Measurements from ENCODE around the gene KCNJ12. TPM values are rescaled to one million over a fixed set of nuclear protein-coding genes. Genes with fewer than 3 reads are reported as not detected.
A peak's percentile ranks its signal among the peaks of the same experiment; 100 is the strongest.
"Not testable (repeated sequence)": the region's sequence is repeated elsewhere in the genome, so short reads cannot be mapped to it uniquely, and the experiment has no call there.

KCNJ12 gene
- total RNA-seq, 4 donors from 2014 or later, result 0.84 to 2.4 (median 1.7) TPM

GRCh38 chr17:21399474-21400186, 23.5 kb downstream of the KCNJ12 start:
- DNase-seq (ENCODE audit: low spot score in 2 of 2), result no peak
- WGBS, 2 donors, result 85 to 89% methylated on average over 12 to 13 of the region's 13 CpGs
- Histone ChIP-seq H3K27ac (no peak overlapping the region), H3K9me3 (peaks cover 0 to 6% (median 0%) of the 10 kb centered on the region in 4 donors), H3K4me3 (no peak overlapping the region), H3K4me1 (no peaks in the 10 kb centered on the region), H3K36me3 (no peaks in the 10 kb centered on the region), H3K27me3 (no peaks in the 10 kb centered on the region)
- TF ChIP-seq EP300 (IDR thresholded peaks at IDR 0.05) (no peak), POLR2A (IDR thresholded peaks at IDR 0.05) (no peak)
- TF ChIP-seq, protein P1, sequence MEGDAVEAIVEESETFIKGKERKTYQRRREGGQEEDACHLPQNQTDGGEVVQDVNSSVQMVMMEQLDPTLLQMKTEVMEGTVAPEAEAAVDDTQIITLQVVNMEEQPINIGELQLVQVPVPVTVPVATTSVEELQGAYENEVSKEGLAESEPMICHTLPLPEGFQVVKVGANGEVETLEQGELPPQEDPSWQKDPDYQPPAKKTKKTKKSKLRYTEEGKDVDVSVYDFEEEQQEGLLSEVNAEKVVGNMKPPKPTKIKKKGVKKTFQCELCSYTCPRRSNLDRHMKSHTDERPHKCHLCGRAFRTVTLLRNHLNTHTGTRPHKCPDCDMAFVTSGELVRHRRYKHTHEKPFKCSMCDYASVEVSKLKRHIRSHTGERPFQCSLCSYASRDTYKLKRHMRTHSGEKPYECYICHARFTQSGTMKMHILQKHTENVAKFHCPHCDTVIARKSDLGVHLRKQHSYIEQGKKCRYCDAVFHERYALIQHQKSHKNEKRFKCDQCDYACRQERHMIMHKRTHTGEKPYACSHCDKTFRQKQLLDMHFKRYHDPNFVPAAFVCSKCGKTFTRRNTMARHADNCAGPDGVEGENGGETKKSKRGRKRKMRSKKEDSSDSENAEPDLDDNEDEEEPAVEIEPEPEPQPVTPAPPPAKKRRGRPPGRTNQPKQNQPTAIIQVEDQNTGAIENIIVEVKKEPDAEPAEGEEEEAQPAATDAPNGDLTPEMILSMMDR (IDR thresholded peaks at IDR 0.05), result no peak

GRCh38 chr17:21400187-21400569, 24.0 kb downstream of the KCNJ12 start:
- H3K9me3 ChIP-seq; H3K4me1 ChIP-seq; H3K27ac ChIP-seq; H3K4me3 ChIP-seq; H3K27me3 ChIP-seq; DNase-seq (ENCODE audit: low spot score in 2 of 2); H3K36me3 ChIP-seq: not testable (repeated sequence)
- WGBS, 2 donors, result 58 to 70% methylated on average over 8 of the region's 9 CpGs

DNA sequence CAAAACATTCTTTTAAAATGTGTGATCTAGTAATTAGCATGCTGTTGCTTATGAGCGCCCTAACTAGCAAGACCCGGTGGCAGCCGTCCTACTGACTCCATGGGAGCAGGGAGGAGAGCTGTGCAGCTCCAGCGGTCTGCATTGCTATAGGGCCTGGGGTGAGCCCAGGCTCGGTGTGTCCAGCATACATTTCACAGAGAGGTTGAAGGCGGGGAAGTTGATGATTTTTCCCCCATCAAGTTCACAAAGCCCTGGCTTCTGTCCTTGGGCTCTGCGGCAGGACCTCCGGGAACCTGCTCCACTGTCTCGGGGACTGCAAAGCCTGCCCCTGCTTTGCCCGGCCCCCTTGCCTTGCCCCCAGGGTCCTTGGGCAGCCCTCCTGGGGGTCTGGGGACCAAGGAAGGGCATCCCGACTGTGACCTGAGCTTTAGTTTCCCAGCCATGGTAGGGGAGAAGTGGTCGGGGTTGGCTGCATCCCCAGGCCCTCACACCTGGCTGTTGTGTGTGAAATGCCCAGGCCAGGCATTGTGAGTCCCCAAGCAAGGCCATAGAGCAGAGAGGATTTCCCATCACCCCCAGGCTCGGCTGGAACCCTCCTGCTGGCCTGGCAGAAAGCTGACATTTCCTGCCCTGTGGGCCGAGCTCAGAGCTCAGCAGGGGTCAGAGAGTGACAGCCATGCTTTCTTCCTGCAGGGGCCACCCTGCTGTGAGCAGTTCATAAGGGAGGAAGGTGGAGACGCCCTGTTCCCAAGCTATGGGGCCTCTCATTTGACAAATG, 24.8 kb downstream of the KCNJ12 start:
- no peak overlapping the region for H3K27ac ChIP-seq
- DNase-seq (ENCODE audit: low spot score in 2 of 2), result no peak
- H3K36me3 ChIP-seq, result no peaks in the 10 kb centered on the region
- no peak overlapping the region for H3K4me3 ChIP-seq
- peaks cover 0 to 6% (median 0%) of the 10 kb centered on the region in 4 donors for H3K9me3 ChIP-seq
- TF ChIP-seq, protein P1 (IDR thresholded peaks at IDR 0.05), result no peak
- no peak for TF ChIP-seq EP300 (IDR thresholded peaks at IDR 0.05)
- TF ChIP-seq POLR2A (IDR thresholded peaks at IDR 0.05), result no peak
- 75 to 80% methylated on average over 14 of the region's 15 CpGs for WGBS, 2 donors
- H3K4me1 ChIP-seq, result no peaks in the 10 kb centered on the region
- no peaks in the 10 kb centered on the region for H3K27me3 ChIP-seq

- peak overlapping the region in 1 of 4 donors; percentile 66 for H3K27ac ChIP-seq
- DNase-seq (ENCODE audit: low spot score in 2 of 2), result peak; percentile 56 to 73
- not testable (repeated sequence) for H3K4me1 ChIP-seq, H3K9me3 ChIP-seq, H3K4me3 ChIP-seq, H3K27me3 ChIP-seq, H3K36me3 ChIP-seq
- 53 to 59% methylated on average over 8 of the region's 8 CpGs for WGBS, 2 donors
Measured at GRCh38 chr17:21402166-21402571, 26.0 kb downstream of the KCNJ12 start.

- not testable (repeated sequence) for H3K36me3 ChIP-seq; H3K27me3 ChIP-seq; H3K4me1 ChIP-seq; H3K9me3 ChIP-seq; DNase-seq (ENCODE audit: low spot score in 2 of 2); H3K4me3 ChIP-seq
- H3K27ac ChIP-seq, result peak overlapping the region in 1 of 4 donors; percentile 30
- 90 to 92% methylated on average over 3 of the region's 3 CpGs for WGBS, 2 donors
Measured at GRCh38 chr17:21402926-21403325, 26.8 kb downstream of the KCNJ12 start.

- not testable (repeated sequence) for H3K4me1 ChIP-seq; DNase-seq (ENCODE audit: low spot score in 2 of 2); H3K9me3 ChIP-seq; H3K27me3 ChIP-seq; H3K4me3 ChIP-seq; H3K27ac ChIP-seq; H3K36me3 ChIP-seq
- WGBS, 2 donors, result 84 to 90% methylated on average over 8 of the region's 8 CpGs
Measured at GRCh38 chr17:21404106-21404505, 27.9 kb downstream of the KCNJ12 start.

- H3K36me3 ChIP-seq; DNase-seq (ENCODE audit: low spot score in 2 of 2); H3K4me1 ChIP-seq; H3K4me3 ChIP-seq; H3K27ac ChIP-seq; H3K9me3 ChIP-seq; H3K27me3 ChIP-seq: not testable (repeated sequence)
- WGBS, 2 donors, result 50 to 60% methylated on average over 1 to 5 of the region's 6 CpGs
Measured at GRCh38 chr17:21404539-21404938, 28.4 kb downstream of the KCNJ12 start.

GRCh38 chr17:21404956-21405731, 29.0 kb downstream of the KCNJ12 start:
- not testable (repeated sequence) for H3K27me3 ChIP-seq; H3K4me3 ChIP-seq; DNase-seq (ENCODE audit: low spot score in 2 of 2); H3K4me1 ChIP-seq; H3K27ac ChIP-seq; H3K36me3 ChIP-seq; H3K9me3 ChIP-seq
- 72 to 74% methylated on average over 3 to 12 of the region's 26 CpGs for WGBS, 2 donors

DNA sequence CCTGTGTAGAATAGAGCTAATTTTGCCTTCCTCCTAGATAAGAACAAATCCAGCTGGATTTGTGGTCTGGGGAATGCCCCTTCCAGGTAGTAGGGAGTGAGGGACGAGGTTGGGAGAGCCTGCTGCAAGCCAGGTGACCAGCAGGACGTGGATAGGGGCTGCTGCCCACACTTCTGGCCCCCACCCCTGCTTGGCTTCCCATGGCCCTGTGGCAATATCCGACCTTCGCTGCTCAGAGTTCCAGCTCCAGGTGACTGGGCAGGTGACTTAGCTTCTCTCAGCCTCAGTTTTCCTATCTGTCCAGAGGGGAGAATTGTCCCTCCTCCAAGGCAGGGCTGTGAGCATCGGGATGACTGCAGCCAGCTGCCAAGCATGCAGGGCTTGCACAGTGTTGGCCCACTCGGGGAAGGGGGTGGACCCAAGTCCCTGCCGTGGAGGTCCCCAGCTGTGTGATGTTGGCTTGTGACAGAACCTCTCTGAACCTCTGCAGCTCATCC, 29.8 kb downstream of the KCNJ12 start:
- not testable (repeated sequence) for H3K27ac ChIP-seq; H3K36me3 ChIP-seq; H3K4me1 ChIP-seq; DNase-seq (ENCODE audit: low spot score in 2 of 2); H3K27me3 ChIP-seq; H3K4me3 ChIP-seq; H3K9me3 ChIP-seq
- 61 to 72% methylated on average over 6 to 7 of the region's 7 CpGs for WGBS, 2 donors

DNA sequence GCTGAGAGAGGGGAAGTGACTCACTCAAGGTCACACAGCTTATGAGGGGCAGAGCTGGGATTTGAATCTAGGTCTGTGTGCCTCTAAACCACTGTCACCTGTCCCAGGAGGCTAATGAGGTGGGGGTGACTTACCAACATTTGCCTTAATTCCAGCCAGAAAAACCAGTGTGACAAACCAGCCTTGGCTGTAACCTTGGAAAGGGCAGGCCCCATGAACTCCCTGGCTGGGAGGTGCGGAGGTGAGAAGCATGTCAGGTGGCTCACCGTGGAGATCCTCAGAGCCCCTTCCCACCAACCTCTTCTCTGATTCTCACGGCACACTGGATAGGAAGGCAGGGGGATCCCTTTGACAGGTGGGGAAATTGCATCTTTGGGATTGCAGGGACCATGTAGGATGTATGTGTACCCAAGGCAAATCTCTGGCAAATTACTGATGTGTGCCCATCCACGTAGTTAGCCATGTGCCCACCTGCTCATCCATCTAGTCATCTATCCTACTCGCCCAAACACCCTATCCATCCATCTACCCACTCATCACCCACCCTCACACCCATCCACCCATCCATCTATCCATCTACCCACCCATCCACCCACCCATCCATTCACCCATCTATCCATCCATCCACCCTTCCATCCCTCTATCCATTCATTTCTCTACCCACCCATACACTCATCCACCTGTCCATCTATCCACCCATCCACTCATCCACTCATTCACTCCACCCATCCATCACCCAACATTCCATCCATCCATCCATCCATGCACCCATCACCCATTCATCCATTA, 30.7 kb downstream of the KCNJ12 start:
- H3K27ac ChIP-seq; H3K4me1 ChIP-seq; H3K4me3 ChIP-seq; DNase-seq (ENCODE audit: low spot score in 2 of 2); H3K9me3 ChIP-seq; H3K27me3 ChIP-seq; H3K36me3 ChIP-seq: not testable (repeated sequence)
- WGBS, 2 donors, result 56 to 64% methylated on average over 5 of the region's 5 CpGs
